GF-D8 (cell line): Measurements from ENCODE around the gene SCCPDH.

Experiments used
- DNase-seq: peaks from one replicate; lab custom pipeline; 2025; lab: John Stamatoyannopoulos, UW

Gene SCCPDH

DNA sequence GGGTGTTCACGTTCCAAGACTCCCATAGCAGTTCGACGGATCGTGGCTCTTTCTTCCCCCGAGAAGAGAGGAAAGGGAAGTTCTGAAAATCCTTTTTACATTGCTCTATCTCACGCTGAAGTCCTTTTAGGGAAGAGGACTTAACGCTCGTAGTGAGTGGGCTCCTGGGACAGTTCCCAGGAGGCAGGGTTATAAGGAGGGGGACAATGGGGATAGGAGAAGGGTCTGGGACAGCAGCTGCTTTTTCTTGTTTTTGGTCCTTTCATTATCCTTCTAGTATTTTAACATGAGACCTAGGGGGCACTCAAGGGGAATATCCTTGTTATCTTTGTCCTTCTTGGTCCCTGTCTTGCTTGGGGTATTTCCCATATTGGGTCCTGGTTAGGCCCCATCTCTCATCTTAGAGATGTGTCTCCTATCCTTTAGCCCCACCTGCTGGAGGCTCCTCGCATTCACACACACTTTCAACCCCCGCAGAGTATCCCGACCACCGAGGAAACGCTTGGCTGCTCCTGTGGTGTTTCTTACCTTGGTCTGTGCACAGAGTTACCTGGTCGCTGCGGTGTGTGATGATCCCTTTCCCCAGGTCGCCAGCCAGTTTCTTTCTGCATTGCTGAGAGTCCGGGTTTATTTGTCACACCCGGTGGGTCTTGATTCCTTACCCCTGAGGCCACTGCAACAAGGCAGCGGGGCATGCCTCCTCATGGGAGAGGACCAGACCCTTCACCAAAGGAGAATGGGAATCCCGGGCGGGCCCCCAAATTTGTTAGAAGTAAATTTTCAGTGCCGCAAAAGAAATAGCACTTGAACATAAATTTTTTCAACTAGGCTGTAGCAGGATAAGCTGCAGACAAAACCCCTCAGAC is 29.7 kb downstream of the SCCPDH start:
- DNase-seq: no peak

DNA sequence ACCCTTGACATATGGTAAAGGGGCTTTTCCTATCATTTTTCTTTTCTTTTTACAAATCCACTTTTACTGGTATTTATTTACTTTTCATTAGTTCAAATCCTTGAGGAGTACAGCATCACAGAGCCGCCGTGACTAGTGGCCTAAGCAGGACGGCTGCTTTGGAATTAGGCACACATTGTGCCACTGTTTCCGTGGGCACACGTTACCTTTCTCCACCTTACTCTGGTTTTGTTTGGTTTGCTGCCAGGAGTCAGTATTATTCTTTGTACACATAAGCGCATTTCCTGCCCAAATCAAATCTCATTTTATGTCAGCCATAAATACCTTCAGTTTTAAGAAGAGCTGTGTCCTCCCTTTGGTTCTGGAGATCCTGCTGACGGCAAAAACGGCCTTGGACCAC is 31.2 kb downstream of the SCCPDH start:
- DNase-seq: no peak

DNA sequence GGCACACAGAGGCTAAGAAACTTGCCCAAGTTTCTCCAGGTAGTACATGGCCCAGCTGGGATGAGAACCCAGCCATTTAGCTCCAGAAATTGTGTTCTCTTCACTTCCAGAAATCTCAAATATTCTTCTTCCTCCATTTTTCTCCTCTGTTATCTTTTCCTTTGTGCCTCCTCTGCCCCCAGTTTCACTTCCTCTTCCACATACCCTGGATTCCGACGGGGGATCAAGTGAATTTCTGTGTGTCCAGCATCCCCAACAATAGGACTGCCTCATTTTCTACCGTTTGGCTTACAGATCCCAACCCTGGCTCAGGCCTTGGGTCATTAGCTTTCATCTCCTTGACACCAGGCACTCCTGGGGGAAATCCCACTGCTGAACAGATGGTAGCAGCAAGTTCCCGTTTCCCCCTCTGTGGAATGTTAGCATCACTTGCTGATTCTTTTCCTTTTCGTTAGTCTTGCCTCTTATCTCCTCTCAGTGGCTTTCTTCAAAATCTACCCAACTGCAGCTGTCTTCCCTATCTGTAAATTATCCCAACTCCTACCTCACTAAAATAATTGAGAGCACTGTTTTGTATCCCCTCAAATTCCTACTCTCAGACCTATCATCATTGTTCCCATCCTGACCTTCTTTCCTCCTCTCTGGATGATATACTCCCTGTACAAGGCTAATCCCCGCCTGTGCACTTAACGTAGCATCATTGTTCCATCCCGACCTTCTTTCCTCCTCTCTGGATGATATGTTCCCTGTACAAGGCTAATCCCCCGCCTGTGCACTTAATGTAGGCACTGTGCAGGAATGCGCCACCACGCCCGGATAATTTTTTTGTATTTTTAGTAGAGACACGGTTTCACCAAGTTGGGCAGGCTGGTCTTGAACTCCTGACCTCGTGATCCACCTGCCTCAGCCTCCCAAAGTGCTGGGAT is 36.5 kb downstream of the SCCPDH start:
- no peak for DNase-seq

DNA sequence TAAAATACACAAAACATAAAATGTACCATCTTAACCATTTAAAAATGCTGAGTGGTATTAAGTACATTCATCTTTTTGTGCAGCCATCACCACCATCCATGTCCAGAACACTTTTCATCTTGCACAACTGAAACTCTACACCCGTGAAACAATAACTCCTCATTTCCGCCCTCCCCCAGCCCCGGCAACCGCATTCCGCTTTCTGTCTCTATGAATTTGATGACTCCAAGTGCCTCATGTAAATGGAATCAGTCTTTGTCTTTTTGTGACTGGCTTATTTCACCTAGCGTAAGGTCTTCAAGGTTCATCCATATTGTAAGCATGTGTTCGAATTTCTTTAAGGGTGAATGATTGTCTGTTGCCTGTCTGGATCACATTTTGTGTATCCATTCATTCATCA is 37.2 kb downstream of the SCCPDH start:
- no peak for DNase-seq

- DNase-seq: no peak
Measured at GRCh38 chr1:246765521-246765920, 41.3 kb downstream of the SCCPDH start.

- no peak for DNase-seq
Measured at GRCh38 chr1:246768403-246769020, 44.3 kb downstream of the SCCPDH start.

GRCh38 chr1:246769306-246769705 is 45.1 kb downstream of the SCCPDH start:
- no peak for DNase-seq

DNA sequence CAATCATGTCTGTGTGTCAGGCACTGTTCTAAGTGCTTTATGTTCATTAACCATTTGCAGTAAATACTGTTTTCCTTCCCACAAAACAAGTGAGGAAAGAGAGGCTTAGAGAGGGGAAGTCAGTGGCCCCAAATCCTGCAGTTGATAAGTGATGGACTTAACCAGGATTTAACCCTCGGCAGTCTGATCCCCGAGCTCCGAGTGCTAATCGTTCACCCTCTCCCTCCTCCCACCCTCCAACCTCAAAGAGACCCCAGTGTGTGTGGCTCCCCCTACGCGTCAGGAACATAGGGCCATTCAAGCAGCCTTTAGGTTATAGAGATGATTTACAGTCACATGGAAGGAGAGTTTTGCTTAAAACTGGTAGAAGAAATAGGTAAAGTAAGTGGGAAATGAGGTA is 47.2 kb downstream of the SCCPDH start:
- DNase-seq: no peak

GRCh38 chr1:246772686-246773085 is 48.5 kb downstream of the SCCPDH start:
- DNase-seq: no peak

- DNase-seq: no peak
Measured at GRCh38 chr1:246773213-246773641, 49.0 kb downstream of the SCCPDH start.

DNA sequence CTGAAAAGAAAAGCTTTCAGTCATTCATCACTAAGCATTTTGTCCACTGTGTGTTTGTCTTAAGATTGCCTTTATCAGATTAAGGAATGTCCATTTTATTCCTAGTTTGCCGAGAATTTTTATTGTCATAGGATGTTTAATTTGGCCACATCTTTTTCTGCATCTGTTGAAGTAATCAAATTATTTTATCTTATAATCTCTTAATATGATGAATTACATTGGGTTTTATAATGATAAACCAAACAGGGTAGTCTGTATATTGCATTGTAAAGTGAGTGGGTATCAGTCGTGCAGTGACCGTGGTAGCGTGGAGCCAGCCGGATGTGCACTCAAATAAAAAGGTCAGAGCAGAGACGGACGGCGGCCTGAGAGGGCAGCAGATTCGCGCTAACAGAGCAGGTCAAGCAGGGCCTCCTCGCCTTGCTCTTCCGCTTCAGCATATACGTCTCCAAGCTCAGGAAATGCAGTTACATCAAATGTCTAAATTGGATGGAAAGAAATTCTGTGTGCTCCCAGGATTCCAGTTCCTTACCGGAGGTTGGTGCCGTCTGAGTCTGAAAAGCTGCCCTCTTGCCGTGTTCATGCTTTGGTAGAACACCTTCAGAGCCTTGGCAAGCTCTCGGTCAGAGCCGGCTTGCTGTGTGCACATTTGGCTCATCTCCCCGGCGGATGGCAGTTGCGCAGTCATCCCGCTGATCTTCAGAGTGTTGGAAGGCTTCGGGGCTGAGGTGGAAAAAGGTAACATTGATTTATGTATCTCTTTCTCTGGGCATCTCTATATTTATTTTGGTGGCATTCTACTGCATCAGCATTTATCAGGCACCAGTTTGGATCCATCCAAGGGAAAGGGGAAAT is 51.5 kb downstream of the SCCPDH start:
- DNase-seq: no peak

DNA sequence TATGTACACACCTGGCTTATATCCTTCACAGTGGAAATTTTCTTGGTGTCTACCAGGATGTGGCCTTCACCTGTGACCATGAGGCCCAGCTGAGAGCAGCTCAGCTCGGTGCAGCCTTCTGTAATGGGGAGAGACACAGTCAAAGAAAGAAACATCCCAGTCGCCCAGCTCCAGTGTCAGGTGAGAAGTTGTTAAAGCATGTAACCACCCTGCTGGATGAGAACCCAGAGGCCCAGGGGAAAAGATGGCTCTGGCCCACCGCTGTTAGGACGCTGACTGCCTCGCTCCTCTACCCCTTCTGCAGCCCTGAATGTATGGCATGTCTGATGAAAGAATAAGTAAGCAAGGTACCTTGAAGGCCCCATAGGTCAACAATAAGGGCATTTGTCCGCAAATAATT is 52.7 kb downstream of the SCCPDH start:
- DNase-seq: no peak

DNA sequence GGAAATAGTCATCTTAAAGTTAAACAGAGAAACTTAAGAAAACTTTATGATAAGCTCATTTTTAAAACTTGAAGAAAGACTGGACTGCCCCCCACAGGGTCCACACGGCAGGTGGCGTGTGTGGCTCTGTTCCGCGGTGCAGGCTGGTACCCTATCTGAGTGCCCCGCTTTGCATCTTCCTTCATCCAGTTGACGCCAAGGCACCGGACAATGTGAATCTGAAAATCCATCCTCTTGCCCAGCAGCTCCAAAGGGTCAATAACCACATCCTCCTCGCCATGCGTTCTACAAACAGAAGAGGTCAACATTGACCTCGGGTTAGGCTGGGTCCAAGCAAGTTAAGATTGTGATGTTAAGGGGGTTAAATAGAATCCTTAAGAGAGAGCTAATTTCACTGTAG is 54.5 kb downstream of the SCCPDH start:
- no peak for DNase-seq

- no peak for DNase-seq
Measured at GRCh38 chr1:246779561-246780175, 55.5 kb downstream of the SCCPDH start.

DNA sequence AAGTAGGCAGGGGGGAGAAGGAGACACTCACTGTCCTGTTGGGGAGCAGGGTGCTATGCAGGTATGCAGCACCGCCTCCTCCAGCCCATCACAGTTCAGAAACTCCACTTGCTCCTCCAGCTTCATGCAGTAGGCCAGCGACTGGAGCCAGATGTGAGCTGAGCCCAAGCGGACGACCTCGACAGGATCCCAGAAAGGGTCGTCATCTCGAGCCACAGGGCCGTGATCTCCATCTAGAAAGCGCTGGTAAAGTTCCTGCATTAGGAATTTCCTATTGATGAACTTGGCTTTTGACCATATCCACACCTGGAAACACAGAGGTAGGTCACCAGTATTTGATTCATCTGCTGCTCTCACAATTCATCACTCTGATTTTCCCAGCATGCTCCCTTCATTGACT is 56.1 kb downstream of the SCCPDH start:
- DNase-seq: no peak

DNA sequence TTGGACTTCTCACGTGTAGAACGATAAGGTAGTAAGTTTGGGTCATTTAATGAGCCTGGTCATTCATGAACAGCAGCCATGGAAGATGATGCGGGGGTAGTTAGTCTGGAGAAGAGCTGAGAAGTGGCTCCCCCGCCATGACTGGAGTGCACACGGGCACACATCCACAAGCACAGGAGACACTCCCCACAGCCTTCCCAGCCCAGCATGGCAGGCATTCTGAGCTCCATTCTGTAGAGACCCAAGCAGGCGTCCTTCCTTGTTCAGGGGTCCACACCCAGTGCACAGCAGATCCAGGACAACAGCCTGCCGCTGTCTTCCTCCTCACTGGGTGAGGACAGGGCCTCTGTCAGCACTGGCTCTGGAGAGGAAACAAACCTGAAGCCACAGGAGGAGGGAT is 57.0 kb downstream of the SCCPDH start:
- no peak for DNase-seq

DNA sequence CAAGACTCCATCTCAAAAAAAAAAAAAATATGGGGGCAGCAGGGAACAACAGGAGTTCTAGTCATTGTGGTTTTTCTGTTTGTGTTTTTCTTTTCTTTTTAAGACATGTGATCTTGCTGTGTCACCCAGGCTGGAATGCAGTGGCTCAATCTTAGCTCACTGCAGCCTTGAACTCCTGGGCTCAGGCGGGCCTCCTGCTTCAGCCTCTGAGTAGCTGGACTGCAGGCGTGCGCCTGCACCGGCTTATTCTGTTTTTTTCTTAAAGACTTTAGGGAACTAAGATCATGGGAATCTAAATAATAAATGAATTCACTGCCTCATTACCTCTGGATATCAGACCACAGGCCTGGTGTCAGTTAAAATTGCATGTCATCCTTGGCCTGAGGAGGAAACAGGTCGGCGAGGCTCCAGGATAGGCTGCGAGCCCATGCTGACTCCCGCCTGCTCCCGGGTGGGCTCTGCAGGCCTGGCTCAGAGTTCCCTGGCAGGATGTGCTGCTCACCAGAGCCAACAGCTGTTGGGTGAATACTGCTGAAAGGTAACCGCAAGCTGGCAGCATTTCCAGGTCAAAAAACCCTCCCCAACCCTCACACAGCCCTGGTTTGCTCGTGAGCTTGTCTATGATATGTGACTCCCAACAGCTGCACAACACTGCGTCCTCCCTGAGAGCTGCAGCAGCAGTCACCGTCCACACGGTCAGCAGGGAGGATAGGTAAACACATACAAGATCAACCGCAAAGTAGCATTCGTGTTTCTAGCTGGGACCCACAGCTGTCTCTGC is 58.1 kb downstream of the SCCPDH start:
- peak; percentile 94 for DNase-seq

DNA sequence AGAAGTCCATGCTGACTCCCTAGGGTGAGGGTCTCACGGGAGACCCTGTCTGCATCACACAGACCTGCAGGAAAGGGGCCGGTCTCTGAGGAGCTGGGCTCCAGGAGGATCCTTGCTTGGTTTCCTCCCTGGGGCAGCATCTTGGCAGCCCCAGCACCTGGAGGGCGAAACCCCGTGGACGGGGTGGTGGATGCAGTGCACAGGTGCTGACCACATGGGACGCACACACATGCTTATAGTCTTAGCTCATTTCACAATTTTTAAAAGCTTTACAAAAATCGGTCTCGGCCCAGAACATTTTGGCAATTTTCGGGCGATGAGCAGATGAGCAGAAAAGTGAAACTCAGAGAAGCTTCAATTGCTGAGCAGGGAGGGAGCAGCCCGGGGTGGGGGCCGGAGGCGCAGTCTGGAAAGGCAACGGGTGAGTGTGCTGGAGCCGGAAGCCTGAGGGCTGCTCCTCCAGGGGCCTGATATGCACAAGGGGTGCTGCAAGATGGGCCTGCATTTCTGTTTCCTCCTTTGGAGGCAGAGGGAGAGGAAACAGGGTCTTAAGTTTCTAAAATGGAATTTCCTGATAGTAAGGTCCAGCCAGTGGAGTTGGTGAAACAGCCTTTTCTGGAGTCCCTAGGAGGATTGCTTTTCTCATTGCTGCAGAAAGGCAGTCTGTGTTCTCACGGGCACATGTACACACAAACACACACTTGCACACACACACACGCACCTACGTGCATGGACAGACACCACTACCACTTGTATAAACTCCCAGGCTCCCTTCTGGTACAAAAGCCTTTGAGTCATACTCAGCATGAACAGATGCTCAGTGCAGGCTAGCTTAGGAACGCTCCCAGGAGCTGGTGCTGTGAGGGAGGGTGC is 60.6 kb downstream of the SCCPDH start:
- DNase-seq: peak; percentile 61

DNA sequence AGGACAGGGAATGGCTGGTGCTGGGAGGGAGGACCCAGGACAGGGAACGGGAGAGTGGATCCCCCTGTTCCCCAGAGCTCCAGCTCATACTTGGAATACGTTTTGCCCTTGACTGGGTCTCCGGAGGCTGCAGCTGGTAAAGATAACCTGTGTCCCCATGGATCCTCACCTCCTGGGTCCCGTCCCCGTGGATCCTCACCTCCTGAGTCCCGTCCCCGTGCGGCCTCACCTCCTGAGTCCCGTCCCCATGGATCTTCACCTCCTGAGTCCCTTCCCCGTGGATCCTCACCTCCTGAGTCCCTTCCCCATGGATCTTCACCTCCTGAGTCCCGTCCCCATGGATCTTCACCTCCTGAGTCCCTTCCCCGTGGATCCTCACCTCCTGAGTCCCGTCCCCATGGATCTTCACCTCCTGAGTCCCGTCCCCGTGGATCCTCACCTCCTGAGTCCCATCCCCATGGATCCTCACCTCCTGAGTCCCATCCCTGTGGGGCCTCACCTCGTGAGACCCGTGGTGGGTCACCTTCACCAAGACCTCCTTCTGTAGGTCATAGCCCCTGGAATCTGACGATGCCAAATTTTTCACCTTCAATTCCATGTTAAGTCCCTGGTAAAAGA is 61.4 kb downstream of the SCCPDH start:
- DNase-seq: no peak
